Left kidney (tissue), 2 donors: ENCODE measurements around the gene ACSL3. TPM values are rescaled to one million over a fixed set of nuclear protein-coding genes. Genes with fewer than 3 reads are reported as not detected.
"Not testable (repeated sequence)": the region's sequence is repeated elsewhere in the genome, so short reads cannot be mapped to it uniquely, and the experiment has no call there.

ENCODE experiments used
- DNase-seq: peaks from one replicate; pipeline ENCODE4 v3.0.0-alpha.2; 2013
- polyA plus RNA-seq: library from polyadenylated mRNA; unstranded; fragments of 120-200 nt; gene quantifications from one replicate; pipeline ENCODE4 v1.2.1, GENCODE V29; 2013; ENCODE audit not compliant: insufficient read length

Gene ACSL3
- polyA plus RNA-seq, 1 donor, result 70.5 TPM

DNA sequence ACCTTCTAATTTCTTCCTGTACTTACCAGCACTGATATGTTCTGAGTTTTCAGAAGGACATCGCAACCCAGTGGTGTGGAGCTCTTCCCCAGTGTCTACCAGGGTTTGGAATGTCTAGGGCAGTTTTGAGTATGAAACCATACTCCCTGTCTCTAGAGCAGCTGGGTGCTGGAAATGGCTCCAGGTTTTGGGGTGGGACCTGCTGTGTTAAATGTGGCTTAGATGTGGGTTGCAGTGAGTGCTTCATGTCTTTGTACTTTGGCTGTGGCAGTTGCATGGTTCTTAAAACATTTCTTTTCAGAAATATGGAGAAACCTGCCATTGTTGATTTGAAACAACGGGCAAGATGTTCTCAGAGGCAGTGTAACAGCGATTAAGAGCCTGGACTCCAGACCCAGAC lies 48.5 kb downstream of the ACSL3 start:
- DNase-seq, result no peak

DNA sequence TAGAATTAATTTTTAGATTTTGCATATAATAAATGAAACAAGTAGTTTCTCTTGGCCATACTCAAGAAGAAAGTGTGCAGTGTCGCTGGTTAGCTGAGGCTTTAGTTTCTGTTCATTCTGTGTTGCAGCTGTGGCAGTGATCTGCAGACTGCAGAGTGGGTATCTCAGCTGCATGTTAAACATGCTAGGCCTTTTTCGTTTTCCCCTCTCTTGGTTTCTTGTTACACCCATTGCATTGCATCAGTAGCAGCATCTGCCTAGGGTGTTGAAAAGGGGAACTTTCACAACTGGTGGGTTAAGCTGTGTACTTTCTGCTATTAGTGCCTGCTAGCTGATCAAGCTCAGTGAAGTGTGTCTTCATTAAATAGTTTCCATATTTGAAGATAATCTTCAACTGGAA lies 51.3 kb downstream of the ACSL3 start:
- no peak for DNase-seq

DNA sequence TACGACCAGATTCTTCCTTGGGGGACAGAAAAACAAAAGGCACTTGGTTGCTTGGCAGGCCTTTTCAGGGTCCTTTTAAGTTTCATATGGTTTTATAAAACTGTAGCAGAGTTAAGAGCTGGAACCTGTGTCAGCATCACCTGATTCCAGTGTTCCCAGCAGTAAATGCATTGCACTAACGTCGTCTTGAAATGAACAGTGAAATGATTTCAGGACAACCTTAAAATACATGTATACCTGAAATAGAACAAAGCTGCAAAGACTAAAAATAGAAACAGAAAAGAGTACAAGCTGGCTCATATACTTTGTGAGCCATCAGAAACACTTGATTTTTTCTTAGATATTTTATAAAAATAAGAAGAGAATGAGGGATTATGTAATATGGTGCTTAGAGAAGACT lies 51.9 kb downstream of the ACSL3 start:
- no peak for DNase-seq

DNA sequence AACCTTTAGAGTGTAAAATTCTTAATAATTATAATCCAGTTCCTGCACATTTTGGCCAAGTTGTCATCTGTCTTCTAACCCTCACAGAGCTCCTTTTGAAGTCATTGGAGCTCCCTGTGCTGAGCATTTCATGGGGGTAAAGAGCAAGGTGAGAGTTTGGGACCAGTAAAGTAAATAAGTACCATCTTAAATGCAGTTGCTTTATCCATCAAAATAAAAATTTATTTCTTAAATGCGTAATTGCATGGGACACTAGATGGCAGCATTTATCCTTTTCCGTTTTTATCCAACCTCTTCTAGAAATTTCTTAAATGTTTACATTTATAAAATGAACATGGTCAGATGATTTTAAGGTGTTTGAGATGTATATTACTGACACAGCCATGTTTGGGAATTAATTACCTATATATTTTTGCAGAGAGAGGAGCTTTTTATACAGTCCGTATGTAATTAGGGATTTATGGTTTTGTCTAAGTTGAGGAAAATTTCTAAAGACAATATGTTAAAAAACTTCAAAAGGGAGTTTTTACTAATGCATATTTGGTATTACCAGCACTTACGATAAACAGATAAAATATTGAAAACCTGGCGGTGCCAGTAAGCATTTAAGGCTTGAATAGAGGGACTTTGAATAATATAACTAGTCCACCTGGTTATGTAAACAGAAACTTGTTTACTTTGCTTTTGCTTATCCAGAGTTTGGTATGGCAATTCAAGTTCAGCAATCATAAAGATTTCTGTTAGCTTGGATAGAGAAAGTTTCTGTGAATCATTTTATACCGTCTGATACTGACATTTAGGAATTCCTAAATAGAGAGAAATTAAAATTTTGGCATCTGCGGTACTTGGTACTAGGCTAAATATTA lies 54.5 kb downstream of the ACSL3 start:
- DNase-seq, result no peak

DNA sequence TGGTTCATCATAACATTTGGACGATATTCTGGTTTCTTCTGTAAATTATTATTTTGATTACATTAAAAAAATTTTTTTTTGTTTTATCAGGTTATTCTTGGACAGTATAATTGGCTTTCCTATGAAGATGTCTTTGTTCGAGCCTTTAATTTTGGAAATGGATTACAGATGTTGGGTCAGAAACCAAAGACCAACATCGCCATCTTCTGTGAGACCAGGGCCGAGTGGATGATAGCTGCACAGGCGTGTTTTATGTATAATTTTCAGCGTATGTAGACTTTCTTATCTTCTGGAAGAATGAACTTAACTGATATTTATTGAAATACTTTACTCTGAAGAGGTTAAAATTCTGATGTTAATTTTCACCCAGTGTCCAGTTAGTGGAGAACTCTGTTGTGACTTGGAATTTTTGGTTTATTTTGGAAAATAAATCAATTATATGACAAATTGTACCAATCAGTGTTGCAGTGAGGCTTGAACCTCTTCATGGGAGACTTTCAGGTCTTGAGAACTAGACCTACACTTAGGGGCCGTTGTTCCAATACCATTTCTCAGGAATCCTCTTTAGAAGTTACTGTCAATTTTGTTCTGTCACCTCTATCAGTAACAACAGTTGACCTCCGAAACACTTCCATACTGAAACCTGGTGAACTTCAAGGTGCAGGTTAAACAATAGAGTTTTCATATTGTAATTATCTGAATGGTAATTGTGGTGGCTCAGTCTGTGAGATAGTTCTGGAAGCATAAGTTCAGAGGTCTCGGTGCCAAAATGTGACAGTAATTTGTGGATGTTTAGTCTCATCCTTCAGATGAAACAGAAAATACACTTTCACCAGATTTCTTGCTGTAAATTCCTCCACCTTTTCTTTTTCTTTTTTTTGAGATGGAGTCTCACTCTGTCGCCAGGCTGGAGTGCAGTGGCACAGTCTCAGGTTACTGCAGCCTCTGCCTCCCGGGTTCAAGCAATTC lies 55.7 kb downstream of the ACSL3 start:
- no peak for DNase-seq

DNA sequence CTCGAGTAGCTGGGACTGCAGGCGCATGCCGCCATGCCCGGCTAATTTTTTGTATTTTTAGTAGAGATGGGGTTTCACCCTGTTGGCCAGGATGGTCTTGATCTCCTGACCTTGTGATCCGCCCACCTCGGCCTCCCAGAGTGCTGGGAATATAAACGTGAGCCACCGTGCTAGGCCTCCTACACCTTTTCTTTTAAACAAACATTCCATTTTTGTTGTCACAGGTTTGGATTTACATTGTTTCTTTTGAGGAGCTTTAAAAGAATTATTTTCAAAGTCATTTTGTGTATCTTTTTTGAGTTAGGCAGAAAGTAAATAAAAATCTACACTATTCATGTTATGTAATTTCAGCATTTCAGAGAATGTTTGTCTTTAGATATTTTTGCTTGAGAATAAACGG lies 56.4 kb downstream of the ACSL3 start:
- DNase-seq, result not testable (repeated sequence)

DNA sequence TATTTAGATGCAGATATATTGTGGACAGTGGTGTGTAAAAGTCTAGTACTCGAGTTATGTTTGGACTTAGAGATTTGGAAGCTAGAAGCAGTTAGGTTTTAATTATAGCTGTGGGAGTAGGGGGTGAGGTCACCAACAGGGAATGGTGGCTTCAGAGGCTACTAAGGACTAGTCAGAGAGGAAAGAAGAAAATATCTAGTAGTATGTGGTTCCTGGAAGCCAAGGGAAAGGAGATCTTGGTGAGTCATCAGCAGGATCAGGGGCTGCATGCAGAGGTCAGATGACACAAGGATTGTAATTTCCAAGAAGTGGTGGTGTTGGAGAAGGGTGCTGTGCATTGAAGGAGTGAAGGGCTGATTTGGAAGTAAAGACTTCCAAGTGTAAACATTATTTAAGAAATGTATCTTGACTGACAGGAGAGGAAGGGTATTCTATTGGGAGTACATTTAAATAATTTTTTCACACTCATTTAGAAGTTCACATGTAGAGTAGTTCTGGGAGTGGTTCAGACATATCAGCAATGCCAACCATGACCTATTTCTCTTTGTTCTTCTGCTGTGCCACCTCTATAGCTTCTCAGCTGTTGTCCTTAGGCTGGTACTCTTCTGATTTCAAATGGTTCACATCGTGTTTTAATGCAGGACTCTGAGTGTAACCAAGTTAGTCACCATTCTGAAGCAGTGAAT lies 59.1 kb downstream of the ACSL3 start:
- no peak for DNase-seq

DNA sequence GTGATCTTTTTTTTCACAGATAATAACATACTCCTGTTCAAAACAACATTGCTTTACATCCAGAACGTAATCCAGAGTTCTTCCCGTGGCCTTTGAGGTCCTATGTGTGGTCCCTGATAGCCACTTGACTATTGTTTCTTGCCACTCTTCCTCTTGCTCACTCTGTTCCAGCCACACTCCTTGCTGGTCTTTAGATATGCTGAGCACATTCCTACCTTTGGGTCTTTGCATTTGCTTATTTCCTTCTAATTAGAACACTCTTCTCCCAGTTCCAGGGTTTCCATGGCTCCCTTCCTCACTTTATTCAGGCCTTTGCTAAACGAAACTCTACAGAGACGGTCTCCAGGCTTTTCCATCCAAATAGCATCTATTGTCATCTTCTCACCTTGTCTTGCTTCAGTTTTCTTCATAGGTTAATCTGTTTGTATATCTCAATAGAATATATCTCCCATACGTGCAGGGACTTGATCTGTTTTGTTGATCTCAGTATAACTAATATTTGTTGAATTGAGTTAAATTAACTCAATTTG lies 59.9 kb downstream of the ACSL3 start:
- no peak for DNase-seq

DNA sequence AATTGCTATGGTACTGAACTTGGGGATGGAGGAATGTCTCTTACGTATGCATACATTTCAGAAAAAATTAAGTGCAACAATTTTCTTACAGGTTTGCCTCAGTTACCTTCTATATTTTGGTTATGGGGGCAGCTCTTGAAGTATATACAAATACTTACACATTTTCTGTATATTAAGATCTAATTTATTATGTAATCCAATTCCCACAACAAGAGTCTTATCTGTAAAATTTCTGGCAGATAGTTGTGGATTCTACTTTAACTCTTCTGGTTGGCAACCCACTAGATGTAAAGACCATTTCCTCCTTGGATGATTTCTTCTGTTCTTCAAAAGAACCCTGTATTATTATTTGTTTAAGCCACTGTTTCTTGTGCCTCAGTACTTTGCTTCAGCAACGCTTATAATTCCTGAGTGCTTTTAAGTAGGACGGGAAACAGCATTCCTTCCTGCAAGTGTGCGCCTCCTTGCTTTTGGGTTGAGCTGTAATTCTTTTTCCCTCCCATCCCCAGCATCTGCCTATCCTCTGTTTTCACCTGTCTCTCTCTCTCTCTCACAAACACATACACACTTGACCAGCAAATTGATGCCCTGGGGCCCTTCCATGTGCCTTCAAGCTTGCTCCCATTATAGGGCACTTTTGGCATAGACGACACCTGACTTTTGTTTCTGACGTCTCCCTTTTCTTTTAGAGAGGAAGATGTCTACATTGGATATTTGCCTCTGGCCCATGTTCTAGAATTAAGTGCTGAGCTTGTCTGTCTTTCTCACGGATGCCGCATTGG lies 61.4 kb downstream of the ACSL3 start:
- DNase-seq, result no peak

DNA sequence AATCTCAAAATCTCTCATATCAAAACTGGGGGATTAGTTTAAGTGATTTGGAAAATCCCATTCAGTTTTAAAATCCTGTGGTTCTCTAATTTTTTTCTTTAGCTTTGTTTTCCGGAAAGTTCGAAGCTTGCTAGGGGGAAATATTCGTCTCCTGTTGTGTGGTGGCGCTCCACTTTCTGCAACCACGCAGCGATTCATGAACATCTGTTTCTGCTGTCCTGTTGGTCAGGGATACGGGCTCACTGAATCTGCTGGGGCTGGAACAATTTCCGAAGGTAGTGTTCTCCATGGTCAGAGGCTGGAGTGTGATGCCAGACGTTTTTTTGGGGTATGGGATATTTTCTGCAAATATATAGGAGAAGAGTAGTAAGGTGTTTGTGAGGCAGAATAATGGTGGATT lies 66.1 kb downstream of the ACSL3 start:
- DNase-seq, result no peak

DNA sequence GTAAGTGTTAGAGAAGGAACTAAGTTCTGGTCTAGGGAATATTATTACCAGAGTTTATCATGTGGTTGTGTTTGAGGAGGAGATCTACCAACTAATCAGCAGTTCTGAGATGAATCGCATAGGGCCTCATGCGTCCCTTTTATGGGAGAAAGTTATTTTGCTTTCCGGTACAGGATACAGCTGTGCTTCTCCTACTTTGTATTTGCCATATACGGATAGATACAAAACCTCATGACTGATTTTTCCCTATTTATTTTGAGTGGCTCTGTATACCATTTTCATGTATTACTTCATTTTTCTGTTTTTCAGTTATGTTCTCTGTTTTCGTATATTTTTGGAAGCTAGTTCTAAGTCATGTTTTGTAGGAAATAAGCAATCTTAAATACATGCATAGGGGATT lies 66.8 kb downstream of the ACSL3 start:
- no peak for DNase-seq

DNA sequence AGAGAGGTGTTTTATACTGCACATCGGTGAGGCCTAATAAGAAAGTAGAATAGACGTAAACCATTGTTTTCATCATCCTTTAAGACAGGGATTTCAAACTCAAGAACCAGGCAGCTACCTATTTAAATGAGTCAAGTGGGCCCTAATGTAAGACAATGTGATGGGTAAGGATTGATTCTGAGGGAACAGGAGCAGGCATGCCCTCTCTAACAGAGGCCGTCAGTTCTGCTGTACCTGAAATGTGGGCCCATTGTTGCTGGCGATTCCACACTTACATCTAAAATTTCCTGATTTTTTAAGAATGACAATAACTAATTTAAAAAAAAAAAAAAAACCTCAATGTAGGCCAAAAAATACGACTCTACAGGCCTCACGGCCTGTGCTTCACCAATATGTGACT lies 67.5 kb downstream of the ACSL3 start:
- DNase-seq, result no peak

DNA sequence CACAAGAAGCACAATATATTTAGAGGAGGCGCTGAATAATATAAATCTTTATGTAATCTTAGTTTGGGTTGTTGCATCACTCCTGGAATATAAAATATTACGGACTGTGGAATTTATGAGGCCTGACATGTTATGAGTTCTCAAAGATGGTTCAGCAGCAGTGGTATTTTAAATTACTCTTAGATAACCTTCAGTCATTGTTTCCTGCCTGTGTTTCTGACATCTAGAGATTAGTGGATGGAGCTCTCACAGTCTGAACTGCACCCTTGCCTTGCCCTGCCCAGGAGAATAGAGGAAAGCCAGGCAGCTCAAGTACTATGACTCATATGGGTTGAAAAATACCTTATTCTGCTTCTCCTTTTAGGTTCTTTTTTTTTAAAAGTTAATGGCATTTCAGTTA lies 70.0 kb downstream of the ACSL3 start:
- no peak for DNase-seq

DNA sequence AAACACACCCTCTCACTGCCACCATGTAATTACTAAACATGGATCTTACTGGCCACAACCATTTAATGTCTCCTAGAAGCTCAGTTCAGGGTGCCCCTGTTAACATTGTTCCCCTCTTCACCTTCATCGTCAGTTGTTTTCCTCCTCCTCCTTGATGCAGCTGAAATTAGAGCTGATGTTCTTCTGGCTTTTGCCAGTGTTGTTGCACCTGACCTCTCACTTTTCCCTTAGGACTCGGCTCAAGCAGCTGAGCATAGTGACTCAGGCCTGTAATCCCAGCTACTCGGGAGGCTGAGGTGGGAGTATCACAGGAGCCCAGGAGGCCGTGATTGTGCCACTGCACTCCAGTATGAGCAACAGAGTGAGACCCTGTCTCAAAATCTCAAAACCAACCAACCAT lies 70.8 kb downstream of the ACSL3 start:
- no peak for DNase-seq

DNA sequence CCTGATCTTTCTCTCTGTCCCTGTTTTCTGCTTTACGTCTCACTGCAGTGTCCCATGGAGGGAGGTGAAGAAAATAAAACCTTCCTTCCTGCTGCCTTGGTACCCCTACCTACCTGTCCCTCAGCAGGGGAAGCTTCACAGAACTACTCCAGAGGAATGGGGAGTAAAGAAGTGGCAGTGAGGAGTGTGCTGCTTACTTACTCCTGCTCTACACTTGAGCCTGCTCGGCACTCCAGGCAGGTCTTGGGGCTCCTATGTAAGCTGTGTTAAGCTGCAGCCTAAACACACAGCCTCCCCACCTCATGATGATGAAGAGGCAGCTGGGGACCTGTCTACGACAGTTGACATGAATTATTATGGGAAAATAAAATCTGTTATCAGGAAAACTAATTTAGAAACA lies 72.6 kb downstream of the ACSL3 start:
- no peak for DNase-seq

DNA sequence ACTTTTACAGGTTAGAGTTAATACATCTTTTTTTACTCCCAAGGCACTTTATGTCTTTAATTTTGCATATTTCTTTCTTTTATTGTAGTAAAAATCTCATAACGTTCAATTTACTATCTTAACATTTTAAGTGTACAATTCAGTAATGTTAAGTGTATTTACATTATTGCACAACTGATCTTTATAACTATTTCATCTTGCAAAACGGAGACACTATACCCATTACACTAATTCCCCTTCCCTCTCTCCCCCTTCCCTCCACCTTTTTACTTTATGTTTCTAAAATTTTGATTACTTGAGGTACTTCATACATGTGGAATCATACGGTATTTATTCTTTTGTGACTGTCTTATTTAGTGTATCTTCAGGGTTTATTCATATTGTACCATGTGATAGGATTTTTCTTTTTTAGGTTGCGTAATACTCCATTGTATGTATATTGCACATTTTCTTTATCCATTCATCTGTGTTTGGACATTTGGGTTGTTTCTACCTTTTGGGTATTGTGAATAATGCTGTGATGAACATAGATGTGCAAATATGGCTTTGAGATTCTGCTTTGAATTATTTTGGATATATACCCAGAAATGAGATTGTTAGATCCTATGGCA lies 75.0 kb downstream of the ACSL3 start:
- no peak for DNase-seq

DNA sequence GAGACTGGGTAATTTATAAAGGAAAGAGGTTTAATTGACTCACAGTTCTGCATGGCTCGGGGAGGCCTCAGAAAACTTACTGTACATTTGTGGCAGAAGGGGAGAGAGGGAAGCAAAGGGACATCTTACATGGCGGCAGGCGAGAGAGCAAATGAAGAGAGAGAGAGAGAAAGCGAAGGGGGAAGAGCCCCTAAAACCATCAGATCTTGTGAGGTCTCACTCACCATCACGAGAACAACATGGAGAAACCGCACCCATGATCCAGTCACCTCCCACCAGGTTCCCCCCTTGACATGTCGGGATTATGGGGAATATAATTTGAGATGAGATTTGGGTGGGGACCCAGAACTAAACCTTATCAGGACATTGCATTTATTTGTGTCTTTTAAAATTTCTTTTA lies 75.9 kb downstream of the ACSL3 start:
- DNase-seq, result no peak

DNA sequence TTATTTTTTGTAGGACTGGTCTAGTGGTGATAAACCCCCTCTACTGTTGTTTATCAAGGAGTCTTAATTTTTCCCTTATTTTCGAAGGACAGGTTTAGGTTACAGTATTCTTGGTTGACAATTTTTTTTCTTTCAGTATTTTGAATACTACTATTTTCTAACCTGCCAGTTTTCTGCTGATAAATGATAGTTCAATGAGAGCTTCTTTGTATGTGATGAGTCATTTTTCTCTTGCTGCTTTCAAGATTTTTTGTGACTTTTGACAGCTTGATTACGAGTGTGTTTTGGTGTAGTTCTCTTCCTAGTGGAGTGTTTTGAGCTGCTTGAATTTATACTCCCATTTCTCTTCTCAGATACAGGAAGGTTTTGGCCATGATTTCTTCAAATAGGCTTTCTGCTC lies 77.5 kb downstream of the ACSL3 start:
- no peak for DNase-seq

DNA sequence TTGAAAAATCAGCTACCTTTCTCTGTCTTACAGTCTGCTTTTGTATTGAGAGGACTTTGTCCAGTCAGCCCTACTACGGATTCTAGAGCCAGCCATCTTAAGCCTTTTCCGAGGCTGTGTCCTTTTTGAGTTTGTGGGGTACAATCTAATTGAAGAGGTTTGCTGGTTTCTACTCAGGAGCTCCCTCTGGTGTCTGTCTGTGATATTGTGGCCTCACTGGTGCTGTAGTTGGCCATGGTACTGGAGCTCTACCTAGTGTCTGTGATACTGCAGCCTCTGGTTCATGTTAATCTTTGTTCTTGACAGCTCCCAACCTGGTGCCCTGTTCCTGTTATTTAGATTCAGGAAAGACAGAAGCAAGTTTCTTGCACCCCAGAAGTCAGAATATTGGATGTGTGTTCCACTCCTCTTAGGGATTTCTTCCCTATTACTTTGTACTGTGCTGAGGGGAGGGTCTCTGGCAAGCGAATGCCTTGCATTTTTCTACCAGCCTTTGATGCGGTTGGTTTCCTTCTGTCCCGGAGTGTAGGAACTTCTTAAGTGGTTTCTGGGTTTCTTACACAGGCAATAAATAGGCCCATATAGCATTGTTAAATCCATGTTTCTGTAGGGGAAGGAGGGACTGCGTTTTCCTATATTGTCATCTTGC lies 78.5 kb downstream of the ACSL3 start:
- DNase-seq, result no peak

DNA sequence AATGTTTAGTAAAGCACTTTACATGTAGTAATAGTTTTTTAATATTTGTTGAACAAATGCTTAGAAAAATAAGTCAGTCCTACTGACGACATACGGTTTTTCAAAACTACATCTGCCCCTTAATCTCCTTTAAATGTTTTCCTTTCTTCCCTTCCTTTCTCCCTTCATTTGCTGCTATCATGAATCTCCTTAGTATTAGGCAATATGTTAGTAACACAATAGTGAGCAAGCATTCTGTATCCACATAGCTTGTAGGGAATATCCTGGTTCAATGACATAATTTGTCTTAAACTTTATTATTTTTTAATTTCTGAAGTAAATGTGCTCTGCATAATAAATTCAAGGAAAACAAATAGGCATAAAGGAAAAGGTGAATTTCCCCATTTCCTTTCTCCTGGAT lies 79.1 kb downstream of the ACSL3 start:
- no peak for DNase-seq
